GM12874 (cell line): ENCODE results near the gene FBRSL1.

Experiments used
- TF ChIP-seq, protein P1 (sequence below): IDR thresholded peaks from 2 replicates; pipeline ENCODE4 v1.5.1; 2011; ENCODE audit warnings: low read depth, mild to moderate bottlenecking, control low read depth, low read length, moderate library complexity; ENCODE audit not compliant: insufficient read depth

FBRSL1 gene

DNA sequence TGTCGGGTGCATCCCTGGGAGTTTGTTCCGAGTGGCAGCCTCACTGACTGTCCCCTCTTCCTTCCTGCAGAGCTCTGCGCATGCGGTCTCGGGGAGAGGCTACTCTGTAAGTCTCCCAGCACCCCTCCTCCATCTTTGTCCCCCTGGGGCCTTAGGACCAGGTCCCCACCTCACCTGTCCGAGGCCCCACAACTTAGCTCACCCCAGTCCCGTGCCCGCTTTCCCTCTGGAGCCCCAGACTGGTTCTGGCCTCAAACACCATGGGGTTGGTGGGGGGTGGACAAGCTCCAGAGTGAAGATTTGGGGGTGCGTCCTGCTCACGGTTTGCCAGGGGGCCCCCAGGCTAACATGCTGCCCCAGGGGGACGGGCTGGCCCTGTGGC, 37.9 kb downstream of the FBRSL1 start:
- TF ChIP-seq, protein P1, sequence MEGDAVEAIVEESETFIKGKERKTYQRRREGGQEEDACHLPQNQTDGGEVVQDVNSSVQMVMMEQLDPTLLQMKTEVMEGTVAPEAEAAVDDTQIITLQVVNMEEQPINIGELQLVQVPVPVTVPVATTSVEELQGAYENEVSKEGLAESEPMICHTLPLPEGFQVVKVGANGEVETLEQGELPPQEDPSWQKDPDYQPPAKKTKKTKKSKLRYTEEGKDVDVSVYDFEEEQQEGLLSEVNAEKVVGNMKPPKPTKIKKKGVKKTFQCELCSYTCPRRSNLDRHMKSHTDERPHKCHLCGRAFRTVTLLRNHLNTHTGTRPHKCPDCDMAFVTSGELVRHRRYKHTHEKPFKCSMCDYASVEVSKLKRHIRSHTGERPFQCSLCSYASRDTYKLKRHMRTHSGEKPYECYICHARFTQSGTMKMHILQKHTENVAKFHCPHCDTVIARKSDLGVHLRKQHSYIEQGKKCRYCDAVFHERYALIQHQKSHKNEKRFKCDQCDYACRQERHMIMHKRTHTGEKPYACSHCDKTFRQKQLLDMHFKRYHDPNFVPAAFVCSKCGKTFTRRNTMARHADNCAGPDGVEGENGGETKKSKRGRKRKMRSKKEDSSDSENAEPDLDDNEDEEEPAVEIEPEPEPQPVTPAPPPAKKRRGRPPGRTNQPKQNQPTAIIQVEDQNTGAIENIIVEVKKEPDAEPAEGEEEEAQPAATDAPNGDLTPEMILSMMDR = no peak

DNA sequence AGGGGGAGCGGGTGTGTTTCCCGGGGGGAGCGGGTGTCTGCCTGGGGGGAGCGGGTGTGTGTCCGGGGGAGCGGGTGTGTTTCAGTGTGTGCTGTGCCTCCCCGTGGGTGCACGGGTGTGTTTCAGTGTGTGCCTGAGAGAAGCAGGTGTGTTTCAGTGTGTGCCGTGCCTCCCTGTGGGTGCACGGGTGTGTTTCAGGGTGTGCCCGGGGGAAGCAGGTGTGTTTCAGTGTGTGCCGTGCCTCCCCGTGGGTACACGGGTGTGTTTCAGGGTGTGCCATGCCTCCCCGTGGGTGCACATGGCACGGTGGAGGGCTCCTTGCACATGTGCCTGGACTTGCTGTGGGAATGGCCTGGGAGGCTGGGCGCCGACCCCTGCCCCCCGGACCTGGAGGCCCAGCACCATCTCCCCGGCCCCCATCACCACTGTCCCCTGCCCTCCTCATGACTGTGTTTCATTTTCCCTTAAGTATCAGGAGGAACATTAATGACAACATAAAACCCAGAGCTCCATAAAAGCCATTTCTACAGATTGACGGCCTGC, 38.7 kb downstream of the FBRSL1 start:
- TF ChIP-seq, protein P1 = no peak

DNA sequence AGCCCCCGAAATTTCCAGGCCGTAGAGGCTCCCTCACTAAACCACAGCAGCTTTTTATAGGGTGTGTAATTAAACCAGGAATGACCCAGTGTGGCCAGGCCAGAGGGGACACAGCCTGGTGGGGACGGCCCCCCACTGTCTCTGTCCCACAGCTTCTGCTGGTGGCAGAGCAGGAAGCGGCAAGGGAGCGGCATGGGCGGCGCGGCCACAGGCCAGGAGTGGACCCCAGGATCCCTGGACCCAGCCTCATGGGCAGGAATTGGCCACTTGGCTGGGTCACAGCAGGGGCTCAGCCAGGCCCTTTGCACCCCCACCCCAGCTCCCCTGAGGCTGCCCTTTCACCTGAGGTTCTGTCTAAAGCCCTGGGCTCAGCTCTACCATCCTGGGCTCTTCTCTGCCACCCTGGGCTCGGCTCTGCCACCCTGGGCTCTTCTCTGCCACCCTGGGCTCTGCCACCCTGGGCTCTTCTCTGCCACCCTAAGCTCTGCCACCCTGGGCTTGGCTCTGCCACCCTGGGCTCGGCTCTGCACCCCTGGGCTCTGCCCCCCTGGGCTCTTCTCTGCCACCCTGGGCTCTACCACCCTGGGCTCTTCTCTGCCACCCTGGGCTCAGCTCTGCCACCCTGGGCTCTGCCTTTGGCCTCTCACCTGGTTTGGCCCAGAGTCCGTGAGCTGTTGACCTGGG, 39.3 kb downstream of the FBRSL1 start:
- TF ChIP-seq, protein P1 = no peak

DNA sequence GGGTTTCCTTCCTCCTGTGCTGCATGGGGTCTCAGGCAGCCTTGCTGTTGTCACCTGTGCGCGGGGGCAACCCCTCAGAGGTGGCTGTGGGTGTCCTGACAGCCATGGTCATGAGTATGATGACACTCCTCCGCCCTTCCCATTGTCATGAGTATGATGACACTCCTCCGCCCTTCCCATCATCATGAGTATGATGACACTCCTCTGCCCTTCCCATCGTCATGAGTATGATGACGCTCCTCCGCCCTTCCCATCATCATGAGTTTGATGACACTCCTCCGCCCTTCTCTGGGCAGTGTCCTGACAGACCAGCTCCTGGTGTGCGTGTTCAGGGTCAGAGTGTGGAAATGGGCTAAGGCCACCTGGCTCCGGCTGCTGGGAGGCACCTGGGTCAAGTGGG, 40.0 kb downstream of the FBRSL1 start:
- TF ChIP-seq, protein P1 = no peak

DNA sequence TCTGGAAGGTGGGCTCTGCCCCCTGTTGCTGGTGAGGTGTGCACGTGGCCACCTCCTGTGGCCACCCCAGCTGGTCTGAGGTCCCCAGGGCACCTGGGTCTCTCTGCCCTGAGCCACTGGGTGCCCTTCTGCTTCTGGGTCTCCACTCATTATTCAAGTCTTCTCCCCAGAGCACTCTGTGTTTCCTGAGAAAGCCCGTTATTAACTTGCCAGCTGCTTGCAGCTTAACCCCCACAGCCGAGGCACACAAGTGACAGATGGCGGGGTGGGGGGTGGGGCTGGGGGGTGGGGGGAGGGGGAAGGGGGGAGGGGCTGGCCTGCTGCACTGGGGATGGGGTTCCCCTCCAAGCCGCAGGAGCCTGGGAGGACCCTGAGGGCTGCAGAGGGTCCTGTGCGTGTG, 40.5 kb downstream of the FBRSL1 start:
- TF ChIP-seq, protein P1 = no peak

DNA sequence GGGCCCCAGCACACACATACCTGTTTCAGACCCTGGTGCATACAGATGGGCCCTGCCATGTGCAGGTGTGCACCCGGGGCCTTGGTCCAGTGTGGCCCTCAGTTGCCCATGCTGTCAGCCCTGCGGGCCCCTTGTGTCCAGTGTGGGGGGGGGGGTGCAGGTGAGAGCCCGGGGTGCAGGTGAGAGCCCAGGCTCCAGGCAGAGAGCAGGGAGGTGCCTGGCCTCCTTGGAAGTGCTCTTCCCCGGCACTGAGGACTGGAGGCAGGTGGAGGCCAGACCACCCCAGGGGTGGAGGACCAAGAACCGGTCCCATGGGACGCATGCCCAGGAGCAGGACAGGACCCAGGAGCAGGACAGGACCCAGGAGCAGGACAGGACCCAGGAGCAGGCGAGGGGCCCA, 40.9 kb downstream of the FBRSL1 start:
- TF ChIP-seq, protein P1 = no peak

DNA sequence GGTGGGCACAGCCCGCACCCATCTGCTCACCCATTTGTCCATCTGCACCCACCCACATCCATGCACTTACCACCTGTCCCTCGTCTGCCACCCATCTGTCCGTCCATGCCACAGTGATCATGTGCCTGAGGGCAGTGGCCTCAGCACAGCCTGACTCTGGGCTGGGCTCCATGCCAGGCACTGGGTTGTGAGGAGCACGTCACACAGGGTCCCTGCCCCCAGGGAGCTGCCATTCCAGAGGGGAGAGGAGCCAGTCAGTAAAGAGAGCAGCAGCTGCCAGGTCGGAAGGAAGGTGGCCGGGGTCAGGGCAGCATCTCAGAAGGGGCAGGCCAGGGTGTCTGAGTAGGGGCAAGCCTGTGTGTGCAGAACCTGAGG, 43.6 kb downstream of the FBRSL1 start:
- TF ChIP-seq, protein P1 = no peak

DNA sequence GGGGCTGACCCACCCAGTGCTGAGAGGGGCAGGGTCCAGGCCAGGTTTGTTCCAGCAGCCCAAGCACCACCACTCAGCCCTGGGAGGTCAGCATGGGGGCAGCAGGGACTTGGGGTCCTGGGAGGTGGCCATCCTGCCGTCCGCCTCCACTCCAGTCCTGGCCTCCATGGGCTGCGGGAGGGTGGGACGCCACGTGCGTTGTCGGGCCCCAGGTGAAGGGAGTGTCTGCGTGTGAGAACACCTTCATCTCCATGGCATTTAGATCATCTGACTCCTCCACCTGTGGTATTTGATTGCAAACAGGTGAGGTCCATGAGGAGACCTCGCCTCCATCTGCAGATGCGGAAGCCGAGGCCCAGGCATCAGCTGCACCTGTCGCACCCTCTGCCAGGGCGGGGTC, 44.1 kb downstream of the FBRSL1 start:
- TF ChIP-seq, protein P1 = no peak
